Natural killer cell (primary cell): ENCODE data around the gene IL17B. TPM values are rescaled to one million over a fixed set of nuclear protein-coding genes. Genes with fewer than 3 reads are reported as not detected.

Source experiments
- ATAC-seq, 3 donors: fragments of 150-1000 bp in 2 of 3; fragments of 200-7000 bp in 1 of 3; cut with Tn5 transposase; 1 replicate in 1 of 3; 2 replicates in 2 of 3; pipeline ENCODE4 v1.10.0; 2021; ENCODE audit warnings: mild to moderate bottlenecking in 2 of 3, moderate library complexity in 2 of 3
- DNase-seq, 2 donors: peaks; one replicate each; pipeline versions ENCODE4 v3.0.0 to v3.0.0-alpha.2; 2013 to 2021; ENCODE audit warnings: mixed read lengths in 1 of 2
- H3K27ac ChIP-seq: one replicate; pipeline ENCODE4 v1.5.1; 2013; ENCODE audit warnings: mild to moderate bottlenecking, low read length
- H3K27me3 ChIP-seq: one replicate; pipeline ENCODE4 v1.6.1; 2013; ENCODE audit warnings: low read length; ENCODE audit not compliant: control insufficient read depth, insufficient read depth
- H3K36me3 ChIP-seq: one replicate; pipeline ENCODE4 v1.6.1; 2013; ENCODE audit warnings: low read length; ENCODE audit not compliant: control insufficient read depth, insufficient read depth
- H3K4me1 ChIP-seq: one replicate; pipeline ENCODE4 v1.6.1; 2013; ENCODE audit warnings: low read length; ENCODE audit not compliant: control insufficient read depth, insufficient read depth
- H3K4me3 ChIP-seq: one replicate; pipeline ENCODE4 v1.5.1; 2013; ENCODE audit warnings: low read length
- H3K9me3 ChIP-seq: one replicate; pipeline ENCODE4 v1.6.1; 2013; ENCODE audit warnings: low read length; ENCODE audit not compliant: control insufficient read depth, insufficient read depth
- H3K27ac Mint-ChIP-seq, 2 donors: one replicate each; pipeline ENCODE4 v1.8.0; 2022; ENCODE audit warnings: mild to moderate bottlenecking in 2 of 2, mixed read lengths in 2 of 2, moderate library complexity in 1 of 2
- H3K27me3 Mint-ChIP-seq, 2 donors: one replicate each; pipeline ENCODE4 v1.8.0; 2022; ENCODE audit warnings: low read depth in 2 of 2, mixed read lengths in 2 of 2
- H3K36me3 Mint-ChIP-seq: one replicate; pipeline ENCODE4 v1.8.0; 2022; ENCODE audit warnings: mixed read lengths
- H3K4me1 Mint-ChIP-seq, 2 donors: one replicate each; pipeline ENCODE4 v1.8.0; 2022; ENCODE audit warnings: mixed read lengths in 2 of 2
- H3K4me3 Mint-ChIP-seq: one replicate; pipeline ENCODE4 v1.8.0; 2022; ENCODE audit warnings: mild to moderate bottlenecking, moderate library complexity, mixed read lengths
- H3K9me3 Mint-ChIP-seq, 2 donors: one replicate each; pipeline ENCODE4 v1.8.0; 2022; ENCODE audit warnings: mixed read lengths in 2 of 2
- CTCF ChIP-seq: fragments of 200-600 bp; IDR thresholded peaks from one replicate; pipeline ENCODE4 v1.8.0; 2022; ENCODE audit warnings: antibody characterized with exemption
- WGBS: methylation state at CpG from one replicate; pipeline ENCODE4 v1.1.7; 2013; ENCODE audit warnings: missing lambda C conversion rate; ENCODE audit not compliant: insufficient coverage; 5-methylcytosine and 5-hydroxymethylcytosine counted together
- intact Hi-C: fragments of 100-400 bp; cut with micrococcal nuclease; formaldehyde crosslinking; loops from one replicate; pipeline ENCODE4 v1.14.2; 2022
- total RNA-seq, 4 donors: library from RNA; stranded (reverse); fragments of 120-200 nt in 1 of 4; gene quantifications; one replicate each; pipeline versions ENCODE4 v1.2.3 to v1.2.4, GENCODE V29; 2013 to 2022

Gene IL17B
- total RNA-seq, 3 donors from 2014 or later (not counting 1 experiment from before 2014, with no cell fraction given) = not detected

GRCh38 chr5:149411738-149412519 lies 32.8 kb upstream of the IL17B start:
- Histone ChIP-seq H3K36me3 (no peaks in the 10 kb centered on the region), H3K4me1 (no peaks in the 10 kb centered on the region), H3K9me3 (no peaks in the 10 kb centered on the region), H3K27me3 (no peaks in the 10 kb centered on the region), H3K27ac (no peak overlapping the region), H3K4me3 (no peak overlapping the region)
- no peak for TF ChIP-seq CTCF
- no peaks in the 10 kb centered on the region for H3K9me3 Mint-ChIP-seq
- 88% methylated on average over 9 of the region's 9 CpGs for WGBS
- H3K27me3 Mint-ChIP-seq = peaks cover 0 to 3% of the 10 kb centered on the region in 2 donors
- DNase-seq (no peak), ATAC-seq (no peak)
- H3K4me3 Mint-ChIP-seq = no peak overlapping the region
- H3K4me1 Mint-ChIP-seq = no peaks in the 10 kb centered on the region
- H3K36me3 Mint-ChIP-seq = no peaks in the 10 kb centered on the region
- intact Hi-C loops = no loop called here
- no peak overlapping the region for H3K27ac Mint-ChIP-seq

- H3K9me3 ChIP-seq = no peaks in the 10 kb centered on the region
- ATAC-seq (no peak), DNase-seq (no peak)
- no peak overlapping the region for H3K4me3 ChIP-seq
- intact Hi-C loops = no loop called here
- WGBS = 86% methylated on average over 15 of the region's 15 CpGs
- no peak overlapping the region for H3K27ac Mint-ChIP-seq
- H3K27me3 ChIP-seq = no peaks in the 10 kb centered on the region
- no peak overlapping the region for H3K27ac ChIP-seq
- no peaks in the 10 kb centered on the region for H3K36me3 ChIP-seq
- H3K36me3 Mint-ChIP-seq = no peaks in the 10 kb centered on the region
- no peak for TF ChIP-seq CTCF
- H3K9me3 Mint-ChIP-seq = no peaks in the 10 kb centered on the region
- H3K4me1 Mint-ChIP-seq = no peaks in the 10 kb centered on the region
- H3K4me3 Mint-ChIP-seq = no peak overlapping the region
- no peaks in the 10 kb centered on the region for H3K4me1 ChIP-seq
- peaks cover 0 to 3% of the 10 kb centered on the region in 2 donors for H3K27me3 Mint-ChIP-seq
These were observed 31.8 kb upstream of the IL17B start for GRCh38 chr5:149410721-149411432.

GRCh38 chr5:149410071-149410470 lies 31.0 kb upstream of the IL17B start:
- WGBS = 89% methylated on average over 7 of the region's 7 CpGs
- H3K27me3 Mint-ChIP-seq = peaks cover 0 to 3% of the 10 kb centered on the region in 2 donors
- Histone ChIP-seq H3K9me3 (no peaks in the 10 kb centered on the region), H3K36me3 (no peaks in the 10 kb centered on the region), H3K4me1 (no peaks in the 10 kb centered on the region), H3K4me3 (no peak overlapping the region), H3K27me3 (no peaks in the 10 kb centered on the region), H3K27ac (no peak overlapping the region)
- no peaks in the 10 kb centered on the region for H3K9me3 Mint-ChIP-seq
- no peak for ATAC-seq
- no peaks in the 10 kb centered on the region for H3K4me1 Mint-ChIP-seq
- DNase-seq = no peak
- H3K27ac Mint-ChIP-seq = no peak overlapping the region
- no peaks in the 10 kb centered on the region for H3K36me3 Mint-ChIP-seq
- intact Hi-C loops = no loop called here
- no peak overlapping the region for H3K4me3 Mint-ChIP-seq
- TF ChIP-seq CTCF = no peak
